DOHH2 (cell line): ENCODE results near the gene LRIG3.

Experiments used
- H3F3A ChIP-seq: fragments of 200-600 bp; sonication (generic), shearing (Covaris generic); 2 replicates; pipeline ENCODE4 v1.6.0; 2016; ENCODE audit warnings: antibody characterized with exemption, mild to moderate bottlenecking; ENCODE audit not compliant: control insufficient read depth, insufficient read depth
- H3K27ac ChIP-seq: fragments of 200-600 bp; sonication (generic); 2 replicates; pipeline ENCODE4 v1.5.1; 2014; ENCODE audit warnings: low read depth, mild to moderate bottlenecking, low read length, moderate library complexity
- H3K27me3 ChIP-seq: fragments of 200-600 bp; sonication (generic); 2 replicates; pipeline ENCODE4 v1.6.1; 2014; ENCODE audit warnings: mild to moderate bottlenecking, low read length, mixed read lengths; ENCODE audit not compliant: control insufficient read depth
- H3K36me3 ChIP-seq: fragments of 200-600 bp; sonication (generic); 2 replicates; pipeline ENCODE4 v1.6.1; 2014; ENCODE audit warnings: mild to moderate bottlenecking, low read length, moderate library complexity, mixed read lengths; ENCODE audit not compliant: control insufficient read depth
- H3K4me1 ChIP-seq: fragments of 200-600 bp; sonication (generic); 2 replicates; pipeline ENCODE4 v1.6.1; 2014; ENCODE audit warnings: mild to moderate bottlenecking, low read length, mixed read lengths; ENCODE audit not compliant: control insufficient read depth
- H3K4me2 ChIP-seq: fragments of 200-600 bp; sonication (generic); 2 replicates; pipeline ENCODE4 v1.6.0; 2014; ENCODE audit warnings: mild to moderate bottlenecking, low read length, moderate library complexity
- H3K4me3 ChIP-seq: fragments of 200-600 bp; sonication (generic); 2 replicates; pipeline ENCODE4 v1.5.1; 2014; ENCODE audit warnings: mild to moderate bottlenecking, low read length, mixed read lengths
- H3K79me2 ChIP-seq: fragments of 200-600 bp; sonication (generic); 2 replicates; pipeline ENCODE4 v1.6.1; 2014; ENCODE audit warnings: mild to moderate bottlenecking, low read length, mixed read lengths; ENCODE audit not compliant: control insufficient read depth
- H3K9me2 ChIP-seq: fragments of 200-600 bp; sonication (generic); replicated peaks from 2 replicates; pipeline ENCODE4 v1.6.1; 2014; ENCODE audit warnings: mild to moderate bottlenecking, low read length, mixed read lengths; ENCODE audit not compliant: control insufficient read depth
- H3K9me3 ChIP-seq: fragments of 200-600 bp; sonication (generic); 2 replicates; pipeline ENCODE4 v1.6.1; 2014; ENCODE audit warnings: antibody characterized with exemption, low read length, mixed read lengths; ENCODE audit not compliant: control insufficient read depth, insufficient read depth
- H4K20me1 ChIP-seq: fragments of 200-600 bp; sonication (generic); 2 replicates; pipeline ENCODE4 v1.6.0; 2014; ENCODE audit warnings: low read depth, mild to moderate bottlenecking, antibody characterized with exemption, low read length, moderate library complexity; ENCODE audit not compliant: control insufficient read depth, insufficient read depth
- CTCF ChIP-seq: fragments of 200-600 bp; sonication (generic); IDR thresholded peaks from one replicate; pipeline ENCODE4 v1.5.1; 2014; ENCODE audit warnings: antibody characterized with exemption, mild to moderate bottlenecking, low read depth, low read length; ENCODE audit not compliant: poor library complexity, severe bottlenecking
- EZH2phosphoT487 ChIP-seq: fragments of 200-600 bp; sonication (generic); IDR thresholded peaks from 2 replicates; pipeline ENCODE4 v1.6.1; 2017; ENCODE audit warnings: borderline replicate concordance, mild to moderate bottlenecking, antibody characterized with exemption, low read length, moderate library complexity, mixed read lengths

Gene LRIG3

DNA sequence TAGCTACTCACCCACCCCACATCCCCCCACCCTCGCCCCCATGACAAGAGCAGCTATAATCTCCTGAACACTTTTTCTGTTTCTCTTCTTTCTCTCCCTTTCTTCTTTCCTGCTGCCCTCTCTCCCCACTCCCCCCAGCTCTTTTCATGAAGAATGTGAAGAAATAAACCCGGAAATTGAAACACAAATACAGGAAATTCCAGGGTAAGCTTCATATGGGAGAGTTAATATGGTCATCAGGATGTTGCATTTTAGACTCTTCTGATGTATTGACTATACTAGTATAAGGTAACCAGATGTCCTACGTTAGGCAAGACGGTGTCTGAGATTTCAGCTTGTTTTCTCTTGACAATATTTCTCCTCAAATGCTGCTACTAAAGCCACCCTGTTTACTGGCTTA is 41.6 kb upstream of the LRIG3 start:
- Histone ChIP-seq H3K36me3 (no peaks in the 10 kb centered on the region), H3K27me3 (no peaks in the 10 kb centered on the region), H4K20me1 (no peaks in the 10 kb centered on the region), H3K27ac (no peak overlapping the region), H3K4me2 (no peak overlapping the region), H3K79me2 (no peaks in the 10 kb centered on the region), H3K9me3 (no peaks in the 10 kb centered on the region; the same call in 1 of the 2 replicates), H3F3A (no peaks in the 10 kb centered on the region), H3K4me1 (no peaks in the 10 kb centered on the region), H3K9me2 (no peaks in the 10 kb centered on the region; the same call in 1 of the 2 replicates), H3K4me3 (no peak overlapping the region)
- TF ChIP-seq EZH2phosphoT487: no peak
- TF ChIP-seq CTCF: no peak

DNA sequence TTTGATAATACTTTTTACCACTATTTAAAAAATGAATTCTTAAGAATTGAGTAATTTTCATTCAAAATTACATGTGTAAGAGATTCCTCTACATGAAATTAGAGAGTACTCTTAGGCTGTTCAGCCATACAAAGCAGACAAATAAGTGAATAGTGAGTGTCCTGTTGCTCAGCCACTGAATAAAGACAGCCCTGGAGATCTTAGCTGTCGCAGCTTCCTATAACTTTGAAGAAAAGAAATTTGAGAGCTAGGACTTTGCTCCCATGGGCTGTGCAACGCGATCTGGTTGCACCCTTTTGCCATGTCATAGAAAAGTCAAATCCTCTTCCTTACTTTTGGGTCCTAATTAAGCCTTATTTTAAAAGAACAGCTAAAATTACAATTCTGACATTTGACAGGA is 40.9 kb upstream of the LRIG3 start:
- Histone ChIP-seq H3K79me2 (no peaks in the 10 kb centered on the region), H3F3A (no peaks in the 10 kb centered on the region), H3K9me2 (no peaks in the 10 kb centered on the region; the same call in 1 of the 2 replicates), H3K27ac (no peak overlapping the region), H3K27me3 (no peaks in the 10 kb centered on the region), H3K9me3 (no peaks in the 10 kb centered on the region; the same call in 1 of the 2 replicates), H3K4me3 (no peak overlapping the region), H3K4me1 (no peaks in the 10 kb centered on the region), H3K4me2 (no peak overlapping the region), H4K20me1 (no peaks in the 10 kb centered on the region), H3K36me3 (no peaks in the 10 kb centered on the region)
- TF ChIP-seq EZH2phosphoT487: no peak
- no peak for TF ChIP-seq CTCF

- Histone ChIP-seq H3K4me2 (no peak overlapping the region), H3K9me3 (no peaks in the 10 kb centered on the region; the same call in 1 of the 2 replicates), H3K36me3 (no peaks in the 10 kb centered on the region), H3K27ac (no peak overlapping the region), H3K27me3 (no peaks in the 10 kb centered on the region), H3K9me2 (no peaks in the 10 kb centered on the region; the same call in 1 of the 2 replicates), H3K4me3 (no peak overlapping the region), H3K4me1 (no peaks in the 10 kb centered on the region), H3K79me2 (no peaks in the 10 kb centered on the region), H4K20me1 (no peaks in the 10 kb centered on the region), H3F3A (no peaks in the 10 kb centered on the region)
- TF ChIP-seq EZH2phosphoT487 (no peak), CTCF (no peak)
Measured at GRCh38 chr12:58959639-58960300, 39.5 kb upstream of the LRIG3 start.
